GM18498 (cell line): ENCODE measurements around the gene GNA14.
"Not testable (repeated sequence)": the region's sequence is repeated elsewhere in the genome, so short reads cannot be mapped to it uniquely, and the experiment has no call there.

Experiments used
- ATAC-seq: cut with Tn5 transposase; IDR thresholded peaks from one replicate; pipeline ENCODE4 v1.9.1; 2021; ENCODE audit warnings: mild to moderate bottlenecking, moderate library complexity; ENCODE audit not compliant: unreplicated experiment

GNA14 gene

GRCh38 chr9:77592476-77592875 lies 55.6 kb downstream of the GNA14 start:
- ATAC-seq, result no peak

- ATAC-seq, result no peak
These were observed 58.9 kb downstream of the GNA14 start for GRCh38 chr9:77589046-77589795.

GRCh38 chr9:77588271-77588937 lies 59.7 kb downstream of the GNA14 start:
- ATAC-seq, result no peak

- ATAC-seq, result no peak
These were observed 60.3 kb downstream of the GNA14 start for GRCh38 chr9:77587851-77588250.

GRCh38 chr9:77587042-77587441 lies 61.1 kb downstream of the GNA14 start:
- ATAC-seq, result no peak

- ATAC-seq, result no peak
These were observed 61.5 kb downstream of the GNA14 start for GRCh38 chr9:77586591-77586990.

- no peak for ATAC-seq
These were observed 62.8 kb downstream of the GNA14 start for GRCh38 chr9:77585335-77585786.

GRCh38 chr9:77584927-77585326 lies 63.2 kb downstream of the GNA14 start:
- not testable (repeated sequence) for ATAC-seq

GRCh38 chr9:77582961-77583576 lies 65.1 kb downstream of the GNA14 start:
- ATAC-seq, result no peak

- ATAC-seq, result no peak
These were observed 65.6 kb downstream of the GNA14 start for GRCh38 chr9:77582525-77582924.

- no peak for ATAC-seq
These were observed 72.3 kb downstream of the GNA14 start for GRCh38 chr9:77575785-77576184.

- ATAC-seq, result no peak
These were observed 78.8 kb downstream of the GNA14 start for GRCh38 chr9:77569335-77569734.

GRCh38 chr9:77563174-77563573 lies 84.9 kb downstream of the GNA14 start:
- ATAC-seq, result no peak

- no peak for ATAC-seq
These were observed 85.9 kb downstream of the GNA14 start for GRCh38 chr9:77562019-77562748.

GRCh38 chr9:77561331-77562018 lies 86.6 kb downstream of the GNA14 start:
- ATAC-seq, result no peak

- no peak for ATAC-seq
These were observed 91.7 kb downstream of the GNA14 start for GRCh38 chr9:77556396-77556795.

- no peak for ATAC-seq
These were observed 93.5 kb downstream of the GNA14 start for GRCh38 chr9:77554586-77555105.

- ATAC-seq, result no peak
These were observed 100.9 kb downstream of the GNA14 start for GRCh38 chr9:77547106-77547730.

GRCh38 chr9:77546376-77546950 lies 101.7 kb downstream of the GNA14 start:
- ATAC-seq, result no peak

GRCh38 chr9:77544546-77544945 lies 103.6 kb downstream of the GNA14 start:
- ATAC-seq, result no peak
